Activated B cell treated with CpG ODN at 0.5 μM for 24 hours (primary cell): ENCODE results near the gene CD274. TPM values are rescaled to one million over a fixed set of nuclear protein-coding genes. Genes with fewer than 3 reads are reported as not detected.
"Not testable (repeated sequence)": the region's sequence is repeated elsewhere in the genome, so short reads cannot be mapped to it uniquely, and the experiment has no call there.

Experiments used
- ATAC-seq: fragments of 200-7000 bp; cut with Tn5 transposase; one replicate; pipeline ENCODE4 v1.10.0; 2021; ENCODE audit warnings: low read depth, mild to moderate bottlenecking, moderate library complexity
- CTCF ChIA-PET: fragments of 350-600 bp; sonication (Branson Sonifier 250); formaldehyde crosslinking; loops from one replicate; lab custom pipeline; 2021; ENCODE audit warnings: antibody characterized with exemption; lab: Charles Lee
- POLR2A ChIA-PET: fragments of 350-600 bp; sonication (Branson Sonifier 250); formaldehyde crosslinking; loops from one replicate; lab custom pipeline; 2021; ENCODE audit warnings: antibody characterized with exemption; lab: Charles Lee
- DNase-seq: peaks from one replicate; pipeline ENCODE4 v3.0.0; 2022
- H3K27ac Mint-ChIP-seq: one replicate; pipeline ENCODE4 v1.8.0; 2020; ENCODE audit warnings: mixed read lengths
- H3K27me3 Mint-ChIP-seq: one replicate; pipeline ENCODE4 v1.8.0; 2021; ENCODE audit warnings: mixed read lengths
- H3K36me3 Mint-ChIP-seq: one replicate; pipeline ENCODE4 v1.8.0; 2021; ENCODE audit warnings: low read depth, mixed read lengths
- H3K4me1 Mint-ChIP-seq: one replicate; pipeline ENCODE4 v1.8.0; 2021; ENCODE audit warnings: mixed read lengths
- H3K4me3 Mint-ChIP-seq: one replicate; pipeline ENCODE4 v1.8.0; 2020; ENCODE audit warnings: mild to moderate bottlenecking, mixed read lengths
- H3K9me3 Mint-ChIP-seq: one replicate; pipeline ENCODE4 v1.8.0; 2020; ENCODE audit warnings: mixed read lengths
- intact Hi-C: fragments of 100-400 bp; cut with micrococcal nuclease; formaldehyde crosslinking; loops from one replicate; pipeline ENCODE4 v1.15.1; 2024
- total RNA-seq: library from RNA; stranded (reverse); gene quantifications from 2 replicates; pipeline ENCODE4 v1.2.3, GENCODE V29; 2022
- TF ChIP-seq, protein P1 (sequence below): fragments of 200-600 bp; IDR thresholded peaks from one replicate; pipeline ENCODE4 v1.8.0; 2022; ENCODE audit warnings: antibody characterized with exemption, mild to moderate bottlenecking

Gene CD274
- total RNA-seq, 1 donor from 2014 or later, result 48.9 TPM

DNA sequence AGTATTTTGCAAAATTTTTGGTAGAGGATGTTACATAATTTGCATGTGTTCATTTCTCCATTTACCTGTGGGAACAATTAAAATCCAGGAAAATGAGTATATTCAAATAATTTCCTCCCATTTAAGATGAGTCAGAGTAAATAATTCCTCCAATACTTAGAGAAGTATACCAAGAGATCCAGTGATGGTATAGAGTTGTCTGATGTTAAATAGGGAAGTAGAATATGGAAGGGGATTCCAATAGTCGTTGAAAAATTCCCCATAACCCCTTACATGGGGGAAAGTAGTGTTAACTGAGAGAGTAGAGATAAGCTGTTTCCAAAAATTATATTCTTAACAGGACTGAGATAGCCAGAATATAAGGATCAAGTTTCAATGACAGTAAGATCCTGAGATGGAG lies 15.7 kb downstream of the CD274 start:
- ChIA-PET CTCF (no interaction called here), POLR2A (interaction anchor here (1.1 kb wide), 1 partner anchor 15 kb away, joined by 4 read pairs; the partner anchor contains the start of gene CD274)
- H3K36me3 Mint-ChIP-seq, result peaks cover 84% of the 10 kb centered on the region
- ATAC-seq (no peak), DNase-seq (no peak)
- no peaks in the 10 kb centered on the region for H3K27me3 Mint-ChIP-seq
- TF ChIP-seq, protein P1, sequence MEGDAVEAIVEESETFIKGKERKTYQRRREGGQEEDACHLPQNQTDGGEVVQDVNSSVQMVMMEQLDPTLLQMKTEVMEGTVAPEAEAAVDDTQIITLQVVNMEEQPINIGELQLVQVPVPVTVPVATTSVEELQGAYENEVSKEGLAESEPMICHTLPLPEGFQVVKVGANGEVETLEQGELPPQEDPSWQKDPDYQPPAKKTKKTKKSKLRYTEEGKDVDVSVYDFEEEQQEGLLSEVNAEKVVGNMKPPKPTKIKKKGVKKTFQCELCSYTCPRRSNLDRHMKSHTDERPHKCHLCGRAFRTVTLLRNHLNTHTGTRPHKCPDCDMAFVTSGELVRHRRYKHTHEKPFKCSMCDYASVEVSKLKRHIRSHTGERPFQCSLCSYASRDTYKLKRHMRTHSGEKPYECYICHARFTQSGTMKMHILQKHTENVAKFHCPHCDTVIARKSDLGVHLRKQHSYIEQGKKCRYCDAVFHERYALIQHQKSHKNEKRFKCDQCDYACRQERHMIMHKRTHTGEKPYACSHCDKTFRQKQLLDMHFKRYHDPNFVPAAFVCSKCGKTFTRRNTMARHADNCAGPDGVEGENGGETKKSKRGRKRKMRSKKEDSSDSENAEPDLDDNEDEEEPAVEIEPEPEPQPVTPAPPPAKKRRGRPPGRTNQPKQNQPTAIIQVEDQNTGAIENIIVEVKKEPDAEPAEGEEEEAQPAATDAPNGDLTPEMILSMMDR, result no peak
- no peak overlapping the region for H3K27ac Mint-ChIP-seq
- no peak overlapping the region for H3K4me3 Mint-ChIP-seq
- intact Hi-C loops, result no loop called here
- H3K4me1 Mint-ChIP-seq, result peaks cover 15% of the 10 kb centered on the region
- peaks cover 2% of the 10 kb centered on the region for H3K9me3 Mint-ChIP-seq

DNA sequence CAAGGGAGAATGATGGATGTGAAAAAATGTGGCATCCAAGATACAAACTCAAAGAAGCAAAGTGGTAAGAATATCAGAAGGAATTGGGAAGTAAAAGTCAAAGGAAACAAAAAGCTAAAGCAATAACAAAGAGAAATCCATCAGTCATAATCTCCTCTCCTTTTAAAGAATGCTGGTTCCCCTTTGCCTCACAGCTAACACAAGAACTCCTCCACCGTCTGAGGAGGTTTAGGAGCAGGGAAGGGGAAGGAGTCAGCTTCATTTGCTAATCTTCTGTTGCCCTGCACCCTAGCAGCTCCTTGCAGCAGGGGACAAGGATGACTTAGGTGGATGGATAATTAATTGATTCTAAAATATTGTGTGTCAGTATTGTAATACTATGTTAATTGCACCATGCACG lies 16.4 kb downstream of the CD274 start:
- Mint-ChIP-seq H3K27me3 (no peaks in the 10 kb centered on the region), H3K36me3 (peaks cover 78% of the 10 kb centered on the region), H3K4me1 (peaks cover 15% of the 10 kb centered on the region), H3K9me3 (peaks cover 2% of the 10 kb centered on the region), H3K4me3 (no peak overlapping the region), H3K27ac (no peak overlapping the region)
- intact Hi-C loops, result no loop called here
- POLR2A ChIA-PET, result interaction anchor here (1.0 kb wide), 1 partner anchor 124 kb away, joined by 4 read pairs; no protein-coding TSS in a partner anchor
- CTCF ChIA-PET, result interaction anchor here (1.0 kb wide), 1 partner anchor 134 kb away, joined by 3 read pairs; no protein-coding TSS in a partner anchor
- no peak for ATAC-seq
- no peak for DNase-seq
- TF ChIP-seq, protein P1, result no peak

DNA sequence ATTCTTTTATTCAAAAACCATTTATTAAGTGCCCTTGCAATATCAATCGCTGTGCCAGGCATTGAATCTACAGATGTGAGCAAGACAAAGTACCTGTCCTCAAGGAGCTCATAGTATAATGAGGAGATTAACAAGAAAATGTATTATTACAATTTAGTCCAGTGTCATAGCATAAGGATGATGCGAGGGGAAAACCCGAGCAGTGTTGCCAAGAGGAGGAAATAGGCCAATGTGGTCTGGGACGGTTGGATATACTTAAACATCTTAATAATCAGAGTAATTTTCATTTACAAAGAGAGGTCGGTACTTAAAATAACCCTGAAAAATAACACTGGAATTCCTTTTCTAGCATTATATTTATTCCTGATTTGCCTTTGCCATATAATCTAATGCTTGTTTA lies 18.5 kb downstream of the CD274 start:
- H3K27me3 Mint-ChIP-seq, result no peaks in the 10 kb centered on the region
- ATAC-seq (no peak), DNase-seq (no peak)
- no peak overlapping the region for H3K27ac Mint-ChIP-seq
- H3K4me3 Mint-ChIP-seq, result no peak overlapping the region
- CTCF ChIA-PET, result no interaction called here
- H3K9me3 Mint-ChIP-seq, result peaks cover 2% of the 10 kb centered on the region
- TF ChIP-seq, protein P1, result no peak
- intact Hi-C loops, result no loop called here
- POLR2A ChIA-PET, result interaction anchor here (1.1 kb wide), 1 partner anchor 61 kb away, joined by 3 read pairs; no protein-coding TSS in a partner anchor
- peaks cover 15% of the 10 kb centered on the region for H3K4me1 Mint-ChIP-seq
- H3K36me3 Mint-ChIP-seq, result peaks cover 62% of the 10 kb centered on the region

DNA sequence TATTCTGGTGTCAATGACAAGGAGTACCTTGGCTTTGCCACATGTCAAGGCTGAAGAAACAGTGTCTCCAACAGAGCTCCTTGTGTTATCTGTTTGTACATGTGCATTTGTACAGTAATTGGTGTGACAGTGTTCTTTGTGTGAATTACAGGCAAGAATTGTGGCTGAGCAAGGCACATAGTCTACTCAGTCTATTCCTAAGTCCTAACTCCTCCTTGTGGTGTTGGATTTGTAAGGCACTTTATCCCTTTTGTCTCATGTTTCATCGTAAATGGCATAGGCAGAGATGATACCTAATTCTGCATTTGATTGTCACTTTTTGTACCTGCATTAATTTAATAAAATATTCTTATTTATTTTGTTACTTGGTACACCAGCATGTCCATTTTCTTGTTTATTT lies 19.8 kb downstream of the CD274 start:
- Mint-ChIP-seq H3K27me3 (no peaks in the 10 kb centered on the region), H3K9me3 (peaks cover 2% of the 10 kb centered on the region), H3K27ac (no peak overlapping the region), H3K4me3 (no peak overlapping the region), H3K4me1 (peaks cover 13% of the 10 kb centered on the region), H3K36me3 (peaks cover 50% of the 10 kb centered on the region)
- TF ChIP-seq, protein P1, result no peak
- POLR2A ChIA-PET, result no interaction called here
- DNase-seq, result no peak
- no peak for ATAC-seq
- CTCF ChIA-PET, result no interaction called here
- intact Hi-C loops, result no loop called here

DNA sequence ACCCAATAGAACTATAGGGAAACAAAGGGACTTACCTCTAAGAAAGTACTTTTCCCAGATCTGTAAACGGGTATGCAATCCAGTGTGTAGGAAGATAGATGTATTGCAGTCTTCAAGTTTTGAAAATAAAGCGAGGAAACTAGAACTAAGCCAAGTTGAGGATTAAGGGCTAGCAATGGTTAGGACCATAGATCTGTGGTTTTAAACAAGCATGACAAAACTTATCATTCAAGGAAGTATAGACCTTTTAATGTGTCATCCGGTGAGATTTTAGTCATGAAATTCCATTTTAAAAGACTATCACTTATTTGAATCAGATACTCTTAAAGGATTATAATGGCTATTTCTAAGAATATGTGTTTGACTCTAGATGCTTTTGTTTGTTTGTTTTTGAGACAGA lies 20.5 kb downstream of the CD274 start:
- CTCF ChIA-PET, result no interaction called here
- H3K4me3 Mint-ChIP-seq, result no peak overlapping the region
- no peak overlapping the region for H3K27ac Mint-ChIP-seq
- H3K4me1 Mint-ChIP-seq, result peaks cover 7% of the 10 kb centered on the region
- ATAC-seq (no peak), DNase-seq (no peak)
- intact Hi-C loops, result no loop called here
- no peaks in the 10 kb centered on the region for H3K27me3 Mint-ChIP-seq
- TF ChIP-seq, protein P1, result no peak
- peaks cover 43% of the 10 kb centered on the region for H3K36me3 Mint-ChIP-seq
- POLR2A ChIA-PET, result no interaction called here
- no peaks in the 10 kb centered on the region for H3K9me3 Mint-ChIP-seq

DNA sequence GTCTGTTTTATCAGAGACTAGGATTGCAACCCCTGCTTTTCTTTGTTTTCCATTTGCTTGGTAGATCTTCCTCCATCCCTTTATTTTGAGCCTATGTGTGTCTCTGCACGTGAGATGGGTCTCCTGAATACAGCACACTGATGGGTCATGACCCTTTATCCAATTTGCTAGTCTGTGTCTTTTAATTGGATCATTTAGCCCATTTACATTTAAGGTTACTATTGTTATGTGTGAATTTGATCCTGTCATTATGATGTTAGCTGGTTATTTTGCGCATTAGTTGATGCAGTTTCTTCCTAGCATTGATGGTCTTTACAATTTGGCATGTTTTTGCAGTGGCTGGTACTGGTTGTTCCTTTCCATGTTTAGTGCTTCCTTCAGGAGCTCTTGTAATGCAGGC lies 25.3 kb downstream of the CD274 start:
- DNase-seq, H3K27me3 Mint-ChIP-seq, H3K9me3 Mint-ChIP-seq, H3K36me3 Mint-ChIP-seq, H3K27ac Mint-ChIP-seq, ATAC-seq, intact Hi-C loops, CTCF ChIA-PET, H3K4me3 Mint-ChIP-seq: not testable (repeated sequence)
- peaks cover 18% of the 10 kb centered on the region for H3K4me1 Mint-ChIP-seq
- POLR2A ChIA-PET, result interaction anchor here (0.6 kb wide), 1 partner anchor 54 kb away, joined by 3 read pairs; no protein-coding TSS in a partner anchor
